Pons (tissue), 1 donor: ENCODE results near the gene PDE4D.
A peak's percentile ranks its signal among the peaks of the same experiment; 100 is the strongest.

Source experiments
- DNase-seq: peaks from one replicate; pipeline ENCODE4 v3.0.0-alpha.2; 2016; ENCODE audit warnings: low spot score

PDE4D gene

GRCh38 chr5:59358005-59358861 is 535.3 kb downstream of the PDE4D start:
- DNase-seq: no peak

- no peak for DNase-seq
These were observed 536.0 kb downstream of the PDE4D start for GRCh38 chr5:59357381-59357977.

GRCh38 chr5:59356813-59357380 is 536.6 kb downstream of the PDE4D start:
- no peak for DNase-seq

- no peak for DNase-seq
These were observed 538.7 kb downstream of the PDE4D start for GRCh38 chr5:59354811-59355210.

- DNase-seq: no peak
These were observed 539.3 kb downstream of the PDE4D start for GRCh38 chr5:59354274-59354673.

- DNase-seq: peak; percentile 84
These were observed 542.3 kb downstream of the PDE4D start for GRCh38 chr5:59351076-59351794.

- DNase-seq: no peak
These were observed 545.3 kb downstream of the PDE4D start for GRCh38 chr5:59348189-59348588.

- no peak for DNase-seq
These were observed 546.5 kb downstream of the PDE4D start for GRCh38 chr5:59346982-59347381.

- DNase-seq: peak; percentile 89
These were observed 547.0 kb downstream of the PDE4D start for GRCh38 chr5:59346514-59346913.

GRCh38 chr5:59342181-59342580 is 551.3 kb downstream of the PDE4D start:
- no peak for DNase-seq

- DNase-seq: no peak
These were observed 551.8 kb downstream of the PDE4D start for GRCh38 chr5:59341760-59342159.

GRCh38 chr5:59341155-59341554 is 552.4 kb downstream of the PDE4D start:
- no peak for DNase-seq

GRCh38 chr5:59340637-59341036 is 552.9 kb downstream of the PDE4D start:
- DNase-seq: no peak

GRCh38 chr5:59337240-59337639 is 556.3 kb downstream of the PDE4D start:
- no peak for DNase-seq

GRCh38 chr5:59335544-59335943 is 558.0 kb downstream of the PDE4D start:
- DNase-seq: peak; percentile 78

- DNase-seq: no peak
These were observed 560.1 kb downstream of the PDE4D start for GRCh38 chr5:59333416-59333815.

- no peak for DNase-seq
These were observed 561.1 kb downstream of the PDE4D start for GRCh38 chr5:59332236-59332973.

- no peak for DNase-seq
These were observed 562.8 kb downstream of the PDE4D start for GRCh38 chr5:59330680-59331079.

GRCh38 chr5:59328709-59329296 is 564.7 kb downstream of the PDE4D start:
- no peak for DNase-seq

GRCh38 chr5:59327191-59327980 is 566.1 kb downstream of the PDE4D start:
- no peak for DNase-seq

GRCh38 chr5:59326596-59326995 is 566.9 kb downstream of the PDE4D start:
- DNase-seq: no peak
